Endothelial cell of umbilical vein (primary cell): ENCODE measurements around the gene PRKAG2. TPM values are rescaled to one million over a fixed set of nuclear protein-coding genes. Genes with fewer than 3 reads are reported as not detected.

Source experiments
- BruUV-seq: library from RNA; stranded (reverse); fragments of 400-500 nt; replicated peaks from 2 replicates; lab custom pipeline; 2021; lab: Mats Ljungman, UMichigan
- CTCF ChIA-PET: fragments of 300-600, 350-600 bp; sonication (Branson Sonifier 250); formaldehyde crosslinking; loops from one replicate; lab custom pipeline; 2021; ENCODE audit warnings: antibody characterized with exemption, inconsistent platforms; lab: Charles Lee
- POLR2A ChIA-PET: fragments of 300-600, 350-600 bp; sonication (Branson Sonifier 250); formaldehyde crosslinking; loops from one replicate; lab custom pipeline; 2021; ENCODE audit warnings: antibody characterized with exemption, inconsistent platforms; lab: Charles Lee
- DNase-seq: peaks from one replicate; pipeline ENCODE4 v3.0.0-alpha.2; 2011; ENCODE audit warnings: low read depth, low spot score
- FAIRE-seq: peaks from 2 replicates; lab custom pipeline; 2011; peaks lifted over from hg19 to GRCh38; lab: Jason Lieb, UNC
- H2AFZ ChIP-seq: 2 replicates; pipeline ENCODE4 v1.6.0; 2012; ENCODE audit warnings: low read depth, low read length, control low read depth, inconsistent platforms
- H3K27ac ChIP-seq: 2 replicates; pipeline ENCODE4 v1.5.1; 2011; ENCODE audit warnings: low read depth, mild to moderate bottlenecking, control low read depth, low read length, moderate library complexity; ENCODE audit not compliant: insufficient read depth
- H3K27me3 ChIP-seq, 2 experiments: 2 replicates each; pipeline versions ENCODE4 v1.6.0 to v1.6.1; 2011; ENCODE audit warnings: low read length in 2 of 2, mixed read lengths in 1 of 2; ENCODE audit not compliant: control insufficient read depth in 2 of 2, insufficient read depth in 2 of 2
- H3K36me3 ChIP-seq, 2 experiments: 2 replicates in 1 of 2; 3 replicates in 1 of 2; pipeline ENCODE4 v1.5.1; 2011; ENCODE audit warnings: low read length in 2 of 2, mild to moderate bottlenecking in 1 of 2, moderate library complexity in 1 of 2; ENCODE audit not compliant: control insufficient read depth in 2 of 2, insufficient read depth in 2 of 2; ENCODE audit errors: extremely low read depth in 1 of 2
- H3K4me1 ChIP-seq: 3 replicates; pipeline ENCODE4 v1.5.1; 2011; ENCODE audit warnings: mild to moderate bottlenecking, low read length; ENCODE audit not compliant: control insufficient read depth, insufficient read depth; ENCODE audit errors: extremely low read depth
- H3K4me2 ChIP-seq: 2 replicates; pipeline ENCODE4 v1.6.1; 2011; ENCODE audit warnings: low read length, control low read depth, mixed read lengths; ENCODE audit not compliant: insufficient read depth
- H3K4me3 ChIP-seq, 3 experiments: fragments of 200-600 bp in 1 of 3; sonication (generic), shearing (Covaris generic) in 1 of 3; replicated peaks in 1 of 3; 2 replicates each; pipeline ENCODE4 v1.5.1; 2011 to 2016; ENCODE audit warnings: control low read depth in 3 of 3, low read length in 3 of 3, mild to moderate bottlenecking in 2 of 3, inconsistent platforms in 1 of 3, low read depth in 1 of 3, moderate library complexity in 1 of 3; ENCODE audit not compliant: insufficient read depth in 1 of 3
- H3K79me2 ChIP-seq: 2 replicates; pipeline ENCODE4 v1.6.0; 2012; ENCODE audit warnings: low read length, inconsistent platforms; ENCODE audit not compliant: control insufficient read depth, insufficient read depth
- H3K9ac ChIP-seq: replicated peaks from 2 replicates; pipeline ENCODE3; 2011; ENCODE audit warnings: low read length, control low read depth; ENCODE audit not compliant: insufficient read depth; ENCODE audit errors: extremely low read depth
- H3K9me1 ChIP-seq: replicated peaks from 3 replicates; pipeline ENCODE4 v1.6.0; 2011; ENCODE audit warnings: mild to moderate bottlenecking, low read length; ENCODE audit not compliant: control insufficient read depth, insufficient read depth; ENCODE audit errors: extremely low read depth
- H3K9me3 ChIP-seq: replicated peaks from 2 replicates; pipeline ENCODE4 v1.5.1; 2012; ENCODE audit warnings: low read length, inconsistent platforms; ENCODE audit not compliant: control insufficient read depth, insufficient read depth
- H4K20me1 ChIP-seq: replicated peaks from 2 replicates; pipeline ENCODE3; 2011; ENCODE audit warnings: mild to moderate bottlenecking, low read length; ENCODE audit not compliant: control insufficient read depth, insufficient read depth; ENCODE audit errors: extremely low read depth
- EZH2 ChIP-seq: IDR thresholded peaks from 2 replicates; pipeline ENCODE4 v1.6.1; 2012; ENCODE audit warnings: borderline replicate concordance, low read depth, mild to moderate bottlenecking, moderate library complexity, low read length, inconsistent platforms; ENCODE audit not compliant: severe bottlenecking
- FOS ChIP-seq: IDR thresholded peaks from 2 replicates; pipeline ENCODE4 v1.6.1; 2011; ENCODE audit warnings: mild to moderate bottlenecking, low read length, moderate library complexity, borderline replicate concordance; ENCODE audit not compliant: insufficient read depth
- GATA2 ChIP-seq: IDR thresholded peaks from 2 replicates; pipeline ENCODE4 v1.7.0; 2011; ENCODE audit warnings: low read depth, mild to moderate bottlenecking, moderate library complexity, mixed read lengths, low read length; ENCODE audit not compliant: insufficient read length, insufficient read depth
- JUN ChIP-seq: IDR thresholded peaks from 2 replicates; pipeline ENCODE4 v1.6.1; 2011; ENCODE audit warnings: borderline replicate concordance, low read depth; ENCODE audit not compliant: insufficient read length, insufficient read depth
- MAX ChIP-seq: IDR thresholded peaks from 2 replicates; pipeline ENCODE4 v1.6.1; 2011; ENCODE audit not compliant: insufficient read depth, insufficient read length
- MYC ChIP-seq: IDR thresholded peaks from one replicate; pipeline ENCODE4 v1.6.1; 2011; ENCODE audit warnings: mild to moderate bottlenecking, low read depth, low read length
- POLR2A ChIP-seq: IDR thresholded peaks from 2 replicates; pipeline ENCODE4 v1.6.1; 2012; ENCODE audit warnings: low read depth, mild to moderate bottlenecking, control low read depth, low read length
- POLR2AphosphoS5 ChIP-seq: IDR thresholded peaks from 2 replicates; pipeline ENCODE4 v1.6.1; 2012; ENCODE audit warnings: low read depth, mild to moderate bottlenecking, control low read depth, low read length, moderate library complexity; ENCODE audit not compliant: insufficient read depth
- dilution Hi-C: fragments of 300-500 bp; cut with MboI; formaldehyde crosslinking; loops from one replicate; pipeline ENCODE4 v1.15.0; 2019; ENCODE audit warnings: low sequenced_read_pairs; ENCODE audit not compliant: extremely low pct_ligation_motif_present
- intact Hi-C: fragments of 100-400 bp; cut with micrococcal nuclease; formaldehyde crosslinking; loops from one replicate; pipeline ENCODE4 v1.10.0; 2022
- polyA plus RNA-seq, 4 experiments: library from polyadenylated mRNA; depleted of rRNA in 3 of 4; stranded (reverse) in 3 of 4; unstranded in 1 of 4; fragments of >200 nt; gene quantifications; 2 replicates each; pipeline versions ENCODE4 v1.2.1 to v1.2.3, GENCODE V29; 2011 to 2012; ENCODE audit warnings: missing spikeins in 1 of 4
- total RNA-seq: library from RNA; stranded (reverse); gene quantifications from 2 replicates; pipeline ENCODE4 v1.2.3, GENCODE V29; 2021
- TF ChIP-seq, protein P1 (sequence below), 2 donors: IDR thresholded peaks; 1 replicate in 1 of 2; 2 replicates in 1 of 2; pipeline ENCODE4 v1.5.1; 2011; ENCODE audit warnings: low read length in 2 of 2, mild to moderate bottlenecking in 2 of 2, moderate library complexity in 2 of 2, control low read depth in 1 of 2, inconsistent platforms in 1 of 2, low read depth in 1 of 2; ENCODE audit not compliant: insufficient read depth in 1 of 2; ENCODE audit errors: extremely low read depth in 1 of 2

The PRKAG2 gene
- total and polyA plus RNA-seq, 2 donors (not counting 3 experiments of a cell fraction or from before 2014, with no cell fraction given) = 19.3 to 51.5 TPM

GRCh38 chr7:151565541-151565940 lies 311.4 kb downstream of the PRKAG2 start:
- POLR2A ChIA-PET = no interaction called here
- no TSS peak for BruUV-seq
- dilution Hi-C loops = no loop called here

More at GRCh38 chr7:151565541-151565940, 311.4 kb downstream of the PRKAG2 start:
- no peaks in the 10 kb centered on the region for H3K9me1 ChIP-seq
- no peaks in the 10 kb centered on the region for H3K27me3 ChIP-seq
- H3K4me3 ChIP-seq = no peak overlapping the region
- H3K4me1 ChIP-seq = no peaks in the 10 kb centered on the region
- no peaks in the 10 kb centered on the region for H3K79me2 ChIP-seq
- CTCF ChIA-PET = no interaction called here
- H3K36me3 ChIP-seq = peaks cover 9 to 10% of the 10 kb centered on the region in 2 experiments
- no peaks in the 10 kb centered on the region for H3K9me3 ChIP-seq
- TF ChIP-seq MAX (no peak), MYC (no peak), GATA2 (no peak), JUN (no peak), POLR2A (no peak), FOS (no peak), POLR2AphosphoS5 (no peak), EZH2 (no peak)
- TF ChIP-seq, protein P1, sequence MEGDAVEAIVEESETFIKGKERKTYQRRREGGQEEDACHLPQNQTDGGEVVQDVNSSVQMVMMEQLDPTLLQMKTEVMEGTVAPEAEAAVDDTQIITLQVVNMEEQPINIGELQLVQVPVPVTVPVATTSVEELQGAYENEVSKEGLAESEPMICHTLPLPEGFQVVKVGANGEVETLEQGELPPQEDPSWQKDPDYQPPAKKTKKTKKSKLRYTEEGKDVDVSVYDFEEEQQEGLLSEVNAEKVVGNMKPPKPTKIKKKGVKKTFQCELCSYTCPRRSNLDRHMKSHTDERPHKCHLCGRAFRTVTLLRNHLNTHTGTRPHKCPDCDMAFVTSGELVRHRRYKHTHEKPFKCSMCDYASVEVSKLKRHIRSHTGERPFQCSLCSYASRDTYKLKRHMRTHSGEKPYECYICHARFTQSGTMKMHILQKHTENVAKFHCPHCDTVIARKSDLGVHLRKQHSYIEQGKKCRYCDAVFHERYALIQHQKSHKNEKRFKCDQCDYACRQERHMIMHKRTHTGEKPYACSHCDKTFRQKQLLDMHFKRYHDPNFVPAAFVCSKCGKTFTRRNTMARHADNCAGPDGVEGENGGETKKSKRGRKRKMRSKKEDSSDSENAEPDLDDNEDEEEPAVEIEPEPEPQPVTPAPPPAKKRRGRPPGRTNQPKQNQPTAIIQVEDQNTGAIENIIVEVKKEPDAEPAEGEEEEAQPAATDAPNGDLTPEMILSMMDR (IDR thresholded peaks at IDR 0.05; ENCODE audit: extremely low read depth in 1 of 2, insufficient read depth in 1 of 2, low read depth in 1 of 2, low read length in 2 of 2) = no peak
- H4K20me1 ChIP-seq = no peaks in the 10 kb centered on the region
- DNase-seq = no peak
- no peak overlapping the region for H2AFZ ChIP-seq
- no peak overlapping the region for H3K4me2 ChIP-seq
- FAIRE-seq = no peak
- intact Hi-C loops = no loop called here
- no peak overlapping the region for H3K9ac ChIP-seq
- H3K27ac ChIP-seq = no peak overlapping the region
